Endothelial cell of coronary artery (primary cell): ENCODE data around the gene SLAMF1. TPM values are rescaled to one million over a fixed set of nuclear protein-coding genes. Genes with fewer than 3 reads are reported as not detected.

ENCODE experiments used
- total RNA-seq: library from RNA; depleted of rRNA; stranded (reverse); fragments of >200 nt; gene quantifications from 2 replicates; pipeline ENCODE4 v1.2.3, GENCODE V29; 2014

Gene SLAMF1
- total RNA-seq, result not detected in 2 replicates

GRCh38 chr1:160646711-160647328 is at the start of gene SLAMF1:
TSS of gene SLAMF1 (minus strand) at chr1:160647044. CDS start at chr1:160646945, 99 bp downstream.

GRCh38 chr1:160579216-160579701 is 67.6 kb downstream of the SLAMF1 start, which contains the start of gene CD84:
TSS of gene CD84 (minus strand) at chr1:160579496. CDS start at chr1:160579437, 59 bp downstream.

Other genes with a start within 250 kb of the SLAMF1 start
- gene VANGL2, start 246.5 kb downstream of the SLAMF1 start, total RNA-seq, result not detected in 2 replicates
- not detected in 2 replicates for gene SLAMF6, start 123.8 kb downstream of the SLAMF1 start, total RNA-seq
- gene CD84, start 67.5 kb downstream of the SLAMF1 start, total RNA-seq, result not detected in 2 replicates
- not detected in 2 replicates for gene CD48, start 64.8 kb upstream of the SLAMF1 start, total RNA-seq
- gene SLAMF7, start 92.2 kb upstream of the SLAMF1 start, total RNA-seq, result 0.09 TPM in 1 of 2 replicates, not detected in the other
- gene LY9, start 149.1 kb upstream of the SLAMF1 start, total RNA-seq, result not detected in 2 replicates
- gene CD244, start 215.8 kb upstream of the SLAMF1 start, total RNA-seq, result 0.09 TPM in 1 of 2 replicates, not detected in the other
- gene ITLN1, start 238.1 kb upstream of the SLAMF1 start, total RNA-seq, result 0.27 and 0.38 TPM in 2 replicates